Gastrocnemius medialis (tissue), 4 donors: Measurements from ENCODE around the gene SIRT7.

ENCODE experiments used
- CTCF ChIP-seq, 5 experiments: fragments of 450-650 bp in 3 of 5; fragments of 200-600 bp in 2 of 5; sonication (generic) in 2 of 5; IDR thresholded peaks in 4 of 5; conservative IDR thresholded peaks in 1 of 5; 1 replicate in 4 of 5; 2 replicates in 1 of 5; pipeline ENCODE4 v1.5.1; 2016 to 2019; ENCODE audit warnings: antibody characterized with exemption in 5 of 5, mild to moderate bottlenecking in 3 of 5, moderate library complexity in 3 of 5
- POLR2A ChIP-seq, 2 donors: fragments of 450-650 bp; IDR thresholded peaks; one replicate each; pipeline ENCODE4 v1.6.1; 2017; ENCODE audit warnings: antibody characterized with exemption in 2 of 2, mild to moderate bottlenecking in 2 of 2, moderate library complexity in 2 of 2

- TF ChIP-seq CTCF (IDR thresholded peaks at IDR 0.05 in 4 of 5, conservative IDR thresholded peaks at IDR 0.05 in 1 of 5) (no peak), POLR2A (IDR thresholded peaks at IDR 0.05) (no peak)
Measured at GRCh38 chr17:81877569-81877968, 40.4 kb downstream of the SIRT7 start.
